Ramos (cell line): ENCODE data around the gene ZNF664.

Source experiments
- in situ Hi-C: fragments of 300-500 bp; cut with MboI; formaldehyde crosslinking; loops from one replicate; pipeline ENCODE4 v1.14.3; 2022; ENCODE audit warnings: low sequenced_read_pairs; ENCODE audit not compliant: unreplicated experiment

ZNF664 gene

DNA sequence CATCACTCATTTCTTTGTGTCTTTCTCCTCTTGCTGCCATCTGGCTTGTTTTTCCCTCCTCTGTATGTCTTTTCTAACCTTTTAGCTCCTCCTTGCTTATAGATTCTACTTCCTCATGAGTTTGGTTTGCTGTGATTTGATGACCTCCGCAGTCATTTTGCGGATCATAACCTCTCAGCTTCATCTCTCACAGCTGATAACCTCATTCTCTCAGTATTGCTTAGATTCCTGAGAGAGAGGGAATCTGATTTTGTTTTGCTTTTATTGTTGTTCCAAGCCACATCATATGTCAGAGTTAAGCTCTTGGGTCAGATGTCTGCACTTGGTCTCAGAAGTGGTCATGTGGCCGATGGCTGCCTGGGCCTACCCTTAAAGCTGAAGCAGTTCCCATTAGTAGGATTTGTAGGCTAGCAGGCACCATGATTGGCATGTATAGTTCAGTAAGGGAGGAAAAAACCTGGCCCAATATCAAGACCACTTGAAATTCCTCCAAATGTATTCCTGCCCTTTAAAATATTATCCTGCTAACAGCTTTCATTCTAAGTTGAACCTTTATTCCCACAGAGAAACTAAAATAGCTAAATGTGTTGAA lies 13.5 kb downstream of the ZNF664 start:
- in situ Hi-C loops, result no loop called here

DNA sequence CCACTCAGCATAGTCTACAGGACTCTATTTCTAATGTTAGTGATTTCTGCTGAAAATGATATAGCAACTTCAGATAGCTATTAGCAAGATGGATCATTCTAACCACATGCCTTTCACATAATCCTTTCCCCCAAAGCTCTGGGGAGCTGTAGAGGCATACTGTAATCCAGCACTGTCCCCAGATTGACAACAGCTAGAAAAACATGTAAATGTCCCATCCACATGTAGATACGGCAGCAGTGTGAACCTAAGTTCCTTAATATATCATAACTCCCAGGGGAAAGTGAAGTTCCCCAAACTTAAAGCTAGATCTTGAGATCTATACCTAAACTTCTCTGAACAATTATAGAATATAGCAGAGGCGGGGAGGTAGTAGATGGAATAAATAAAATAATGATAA lies 14.0 kb downstream of the ZNF664 start:
- in situ Hi-C loops, result no loop called here

DNA sequence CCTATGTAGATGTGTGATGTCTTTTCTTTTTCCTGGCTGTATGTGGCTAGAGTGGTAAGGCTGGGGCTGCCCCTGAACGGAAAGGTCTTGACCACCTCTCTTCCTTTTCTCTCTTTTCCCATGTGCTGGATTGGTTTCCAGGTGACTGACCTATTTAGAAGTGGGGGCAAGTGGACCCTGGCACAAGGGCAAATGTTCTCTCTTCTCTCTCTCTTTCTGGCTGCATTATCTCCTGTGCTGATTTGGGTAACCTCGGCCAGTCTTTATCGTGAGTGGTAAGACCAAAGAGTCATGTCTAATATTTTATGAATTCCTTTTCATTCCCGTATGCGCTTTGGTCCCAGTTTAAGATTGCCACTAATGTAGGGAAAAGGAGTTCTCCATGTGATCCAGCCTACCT lies 16.2 kb downstream of the ZNF664 start:
- in situ Hi-C loops, result no loop called here

DNA sequence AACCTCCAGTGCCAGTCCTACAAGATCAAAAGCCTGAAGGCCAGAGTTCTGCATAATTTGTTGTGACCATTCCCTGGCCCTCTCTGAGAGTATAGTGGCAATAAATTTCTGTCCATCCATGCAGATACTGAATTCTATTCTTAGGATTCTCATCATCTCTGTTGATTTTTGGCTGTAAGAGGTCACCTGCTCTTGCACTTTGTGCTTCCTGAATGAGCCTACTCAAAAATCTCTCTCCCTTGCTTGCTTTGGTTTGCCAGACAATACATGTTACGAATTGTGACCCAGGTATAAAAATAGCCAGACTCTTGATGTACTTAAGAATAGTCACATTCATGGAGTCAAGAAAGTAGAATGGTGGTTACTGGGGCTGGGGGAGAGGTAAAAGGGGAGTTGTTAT lies 16.7 kb downstream of the ZNF664 start:
- in situ Hi-C loops, result no loop called here

DNA sequence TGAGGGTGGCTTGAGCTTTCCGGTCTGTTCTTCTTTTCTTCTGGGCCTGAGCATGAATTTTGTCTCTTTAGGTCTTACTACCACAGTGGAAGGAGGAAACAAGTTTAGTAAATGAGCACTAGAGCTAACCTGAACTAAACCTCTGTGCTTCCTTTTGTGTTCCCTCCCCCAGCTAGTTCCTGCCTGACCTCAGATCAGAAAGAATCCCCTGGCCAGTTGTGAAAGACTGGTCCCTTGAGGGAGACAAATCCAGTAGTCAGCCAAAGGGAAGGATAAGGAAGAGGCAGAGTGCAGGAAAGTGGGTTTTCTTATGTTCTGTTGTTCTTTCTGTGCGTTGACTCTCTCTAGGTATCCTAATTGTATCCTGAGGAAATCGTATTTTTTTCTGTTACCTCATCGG lies 17.5 kb downstream of the ZNF664 start:
- in situ Hi-C loops, result no loop called here

DNA sequence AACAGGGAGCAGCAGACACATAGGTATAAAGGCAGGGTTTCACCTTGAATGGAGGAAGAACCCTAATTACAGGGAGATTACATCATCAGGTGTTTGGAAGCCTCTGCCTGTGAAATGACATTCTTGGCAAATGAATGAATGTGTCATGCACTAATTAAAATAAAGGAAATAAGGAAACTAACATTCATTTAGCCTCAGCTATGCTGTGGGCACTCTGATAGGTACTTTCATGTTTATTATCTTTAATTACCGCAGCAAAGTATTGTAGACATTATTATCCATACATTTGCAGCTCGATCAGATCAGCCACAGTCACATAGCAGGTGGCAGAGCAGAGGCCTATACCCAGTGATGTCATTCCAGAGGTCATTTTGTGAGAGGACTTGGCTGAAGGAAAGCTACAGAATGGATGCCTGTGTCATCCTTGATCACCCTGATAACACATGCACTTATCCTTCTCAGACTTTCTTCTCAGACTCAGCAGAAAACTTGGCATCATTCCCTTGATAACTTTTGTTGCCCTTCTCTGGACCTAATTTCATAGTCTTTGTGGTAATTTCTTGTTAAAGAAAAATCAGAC lies 18.4 kb downstream of the ZNF664 start:
- in situ Hi-C loops, result no loop called here

DNA sequence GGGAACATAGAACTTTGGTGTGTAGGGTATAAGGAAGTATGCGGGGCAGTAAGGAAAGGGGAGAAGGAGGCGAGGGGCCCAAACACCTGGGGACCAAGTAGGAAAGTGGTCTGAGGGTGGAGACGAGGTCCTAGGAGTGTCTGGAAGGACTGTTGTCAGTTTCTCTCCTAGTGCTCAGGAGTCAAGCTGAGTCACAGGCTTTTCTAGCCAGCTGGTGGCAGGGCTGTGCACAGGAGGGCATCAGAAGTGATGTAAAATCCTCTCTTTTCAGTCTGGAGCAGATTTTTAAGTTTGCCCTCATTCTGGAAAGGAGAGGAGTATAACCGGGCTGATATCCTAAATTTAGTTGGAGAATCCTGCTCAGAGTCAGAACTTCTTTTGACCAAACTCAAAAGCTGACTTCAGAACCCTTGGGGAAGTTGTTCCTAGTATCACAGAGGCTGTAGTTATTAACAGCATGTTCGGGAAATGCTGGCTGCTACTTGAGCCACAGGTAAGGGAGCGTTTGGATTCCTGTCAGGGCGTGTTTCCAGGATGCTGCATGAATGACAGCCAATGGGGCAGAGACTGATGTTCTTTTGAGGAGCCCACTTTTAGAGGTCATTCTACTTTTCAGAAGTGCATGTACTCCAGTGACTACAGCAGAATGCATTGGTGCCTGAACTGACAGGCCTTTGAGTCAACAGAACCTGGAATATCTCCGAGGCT lies 19.3 kb downstream of the ZNF664 start:
- in situ Hi-C loops, result no loop called here

DNA sequence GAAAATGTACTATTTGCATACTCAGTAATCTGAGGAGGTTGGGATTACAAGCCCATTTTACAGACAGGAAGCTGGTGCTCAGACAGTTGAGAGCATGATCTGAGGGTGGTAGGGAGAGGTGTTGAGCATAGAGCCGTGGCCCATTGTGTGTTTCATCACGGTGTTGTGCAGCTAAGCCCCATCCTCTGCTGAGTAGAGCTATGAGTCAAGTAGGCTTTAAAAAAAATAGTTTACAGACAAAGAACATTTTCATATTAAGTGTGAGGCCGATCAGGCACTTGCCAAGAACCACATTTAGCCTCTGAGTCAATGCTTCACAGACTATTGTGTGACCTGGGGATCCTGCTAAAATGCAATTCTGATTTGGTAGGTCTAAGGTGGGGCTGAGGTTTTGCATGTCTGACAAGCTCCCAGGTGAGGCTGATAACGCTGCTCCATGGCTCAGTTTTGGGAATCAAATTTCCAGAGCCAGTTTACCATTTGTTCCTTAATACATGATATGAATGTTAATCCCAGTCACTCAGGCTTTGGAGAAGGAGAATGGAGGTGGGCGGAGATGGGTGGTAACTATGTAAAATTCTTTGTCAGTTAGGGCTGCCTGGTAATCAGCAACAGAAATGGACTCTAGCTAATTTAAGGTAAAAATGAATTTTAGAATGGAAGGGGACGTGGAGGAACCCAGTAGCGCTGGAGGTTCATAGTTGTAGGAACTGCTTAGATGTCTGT lies 22.2 kb downstream of the ZNF664 start:
- in situ Hi-C loops, result no loop called here

DNA sequence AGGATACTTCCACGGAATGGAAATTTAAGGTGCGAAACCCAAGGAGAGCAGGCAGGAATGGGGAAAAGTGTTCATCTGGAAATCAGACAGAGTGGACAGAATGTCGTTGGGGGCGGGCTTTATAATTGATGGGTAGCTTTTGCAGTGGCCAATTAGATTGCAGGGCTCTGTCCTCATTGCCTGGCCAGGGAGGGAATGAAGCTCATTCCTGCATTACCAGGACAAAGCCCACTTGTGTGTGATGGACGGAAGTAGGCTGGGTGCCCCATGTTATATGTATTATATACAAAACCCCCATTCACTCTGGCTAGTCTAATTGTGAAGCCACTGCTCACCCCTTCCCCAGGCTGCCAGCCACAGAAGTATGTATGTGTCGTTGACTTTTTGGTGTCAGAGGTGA lies 23.6 kb downstream of the ZNF664 start:
- in situ Hi-C loops, result no loop called here

DNA sequence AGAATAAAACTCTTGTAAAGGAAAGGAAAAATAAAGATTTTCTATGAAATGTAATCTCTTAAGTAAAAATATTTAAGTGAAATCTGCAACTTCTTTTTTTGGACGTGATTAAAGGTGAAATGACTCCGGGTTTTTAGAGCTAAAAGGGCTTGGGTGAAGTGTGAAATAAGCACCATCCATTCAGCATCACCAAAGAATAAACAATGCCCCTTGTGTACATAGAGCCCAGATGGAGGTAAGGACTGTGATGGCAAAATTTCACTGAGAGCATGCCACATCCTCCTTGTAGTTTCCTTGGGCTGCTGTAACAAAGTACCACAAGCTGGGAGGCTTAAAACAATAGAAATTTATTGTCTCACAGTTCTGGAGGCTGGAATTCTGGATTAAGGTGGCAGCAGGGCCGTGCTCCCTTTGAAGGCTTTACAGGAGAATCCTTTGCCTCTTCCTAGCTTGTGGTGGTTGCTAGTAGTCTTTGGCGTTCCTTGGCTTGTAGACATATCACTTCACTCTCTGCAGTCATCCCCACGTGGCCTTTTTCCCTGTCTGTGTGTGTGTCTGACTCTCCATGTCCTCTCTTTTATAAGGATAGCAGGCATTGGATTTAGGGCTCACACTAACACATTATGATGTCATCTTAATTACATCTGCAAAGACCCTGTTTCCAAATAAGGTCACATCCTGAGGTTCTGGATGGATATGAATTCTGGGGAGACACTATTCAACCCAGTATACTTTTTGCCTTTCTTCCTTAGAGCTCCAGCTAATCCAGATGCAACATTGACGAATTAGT lies 24.2 kb downstream of the ZNF664 start:
- in situ Hi-C loops, result no loop called here

DNA sequence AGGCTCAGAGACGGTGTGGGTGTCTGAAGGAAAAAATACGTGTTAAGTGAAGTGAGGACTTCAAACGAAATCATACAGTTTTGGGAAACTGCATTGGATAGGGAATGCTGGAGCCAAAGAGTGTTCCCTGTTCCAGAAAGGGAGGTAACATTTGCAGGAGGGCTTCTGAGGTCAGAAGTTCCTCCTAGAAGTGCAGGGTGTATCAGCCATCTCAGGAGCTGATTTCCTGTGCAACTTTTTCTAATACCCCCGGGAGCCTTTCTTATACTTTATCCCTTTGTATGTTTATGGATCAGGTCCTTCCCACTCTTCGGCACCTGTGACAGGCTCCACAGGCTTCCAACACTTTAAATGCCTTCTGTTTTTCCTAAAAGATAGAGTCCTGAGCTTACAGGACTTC lies 24.9 kb downstream of the ZNF664 start:
- in situ Hi-C loops, result no loop called here

DNA sequence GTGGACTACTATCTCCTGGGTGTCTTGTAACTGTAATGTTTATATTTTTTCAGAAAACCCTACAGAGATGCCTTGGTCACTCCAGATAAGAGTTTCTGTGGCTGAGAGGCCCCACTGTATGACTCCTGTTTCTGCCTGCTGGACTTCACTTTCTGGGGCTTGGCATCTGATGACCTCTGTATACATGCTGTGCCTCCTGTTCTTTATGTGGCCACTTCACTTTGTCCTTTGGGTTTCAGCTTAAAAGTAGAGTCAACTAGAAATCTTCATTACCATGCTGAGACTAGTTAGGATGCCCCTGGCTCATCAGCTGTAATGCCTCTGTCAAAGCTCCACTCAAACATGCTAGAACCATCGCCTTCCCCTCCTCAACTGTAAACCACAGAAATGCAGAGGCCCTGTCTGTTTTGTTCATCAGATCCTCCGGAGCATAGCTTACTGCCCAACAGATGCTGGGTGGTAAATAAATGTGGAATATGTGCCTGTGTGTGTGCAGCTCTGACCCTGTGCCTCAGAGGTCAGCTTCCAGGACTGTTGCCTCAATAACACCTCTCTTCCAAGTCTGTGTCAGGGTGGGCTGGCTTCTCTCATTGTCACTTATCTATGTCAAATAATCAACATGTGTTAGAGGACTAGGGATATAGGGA lies 25.5 kb downstream of the ZNF664 start:
- in situ Hi-C loops, result no loop called here

DNA sequence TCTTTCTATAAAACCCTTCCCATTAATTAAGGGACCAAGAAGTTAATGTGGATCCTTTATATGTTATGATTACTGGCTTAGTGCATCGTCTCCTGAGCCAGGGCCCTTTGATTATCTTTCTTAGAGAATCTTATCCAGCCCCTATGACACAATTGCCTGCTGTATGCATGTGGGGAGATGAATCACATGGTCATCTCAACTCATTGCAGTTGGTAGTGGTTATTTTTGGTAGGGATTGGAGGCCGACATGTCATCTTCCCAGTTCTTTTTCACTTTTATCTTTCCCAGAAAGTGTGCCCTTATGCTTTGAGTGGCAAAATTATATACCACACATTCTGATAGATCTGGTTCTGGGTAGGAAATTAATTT lies 26.0 kb downstream of the ZNF664 start:
- in situ Hi-C loops, result no loop called here

DNA sequence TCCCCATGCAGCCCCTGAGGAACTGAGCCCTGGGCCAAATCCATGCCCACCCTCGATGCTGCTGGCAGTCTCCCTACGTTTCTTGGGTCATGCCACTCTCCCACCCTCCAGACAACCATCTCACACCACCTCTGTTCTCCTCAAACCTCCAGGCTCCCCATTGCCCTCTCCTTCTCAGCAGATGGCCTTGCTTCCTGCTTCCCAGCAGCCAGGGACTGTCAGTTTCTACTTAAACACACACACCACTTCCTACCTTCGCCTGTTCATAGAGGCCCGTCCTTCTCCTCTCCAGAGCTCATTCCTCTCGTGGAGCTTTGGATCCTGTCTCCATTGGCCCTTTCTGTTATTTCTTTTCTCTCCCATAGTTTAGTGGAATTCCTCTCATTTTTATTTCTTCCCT lies 27.1 kb downstream of the ZNF664 start:
- in situ Hi-C loops, result no loop called here

DNA sequence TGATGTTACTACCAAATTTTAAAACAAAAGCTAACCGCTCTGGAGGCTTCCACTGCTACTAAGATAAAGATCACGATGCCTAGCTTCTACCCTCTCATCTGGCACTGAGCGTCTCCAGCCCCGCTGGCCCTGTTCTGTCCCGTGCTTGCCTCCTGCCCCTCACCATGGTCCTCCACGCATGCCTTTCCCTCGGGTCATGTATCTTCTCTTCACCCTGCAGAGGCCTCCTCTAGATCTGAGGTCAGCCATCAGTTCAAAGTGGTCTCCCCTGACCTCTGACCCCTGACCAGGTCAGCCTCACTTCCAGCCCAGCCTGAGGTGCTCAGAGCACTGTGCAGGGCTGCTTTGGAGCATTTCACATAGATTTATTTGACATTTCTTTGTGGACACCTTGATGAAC lies 28.3 kb downstream of the ZNF664 start:
- in situ Hi-C loops, result no loop called here

DNA sequence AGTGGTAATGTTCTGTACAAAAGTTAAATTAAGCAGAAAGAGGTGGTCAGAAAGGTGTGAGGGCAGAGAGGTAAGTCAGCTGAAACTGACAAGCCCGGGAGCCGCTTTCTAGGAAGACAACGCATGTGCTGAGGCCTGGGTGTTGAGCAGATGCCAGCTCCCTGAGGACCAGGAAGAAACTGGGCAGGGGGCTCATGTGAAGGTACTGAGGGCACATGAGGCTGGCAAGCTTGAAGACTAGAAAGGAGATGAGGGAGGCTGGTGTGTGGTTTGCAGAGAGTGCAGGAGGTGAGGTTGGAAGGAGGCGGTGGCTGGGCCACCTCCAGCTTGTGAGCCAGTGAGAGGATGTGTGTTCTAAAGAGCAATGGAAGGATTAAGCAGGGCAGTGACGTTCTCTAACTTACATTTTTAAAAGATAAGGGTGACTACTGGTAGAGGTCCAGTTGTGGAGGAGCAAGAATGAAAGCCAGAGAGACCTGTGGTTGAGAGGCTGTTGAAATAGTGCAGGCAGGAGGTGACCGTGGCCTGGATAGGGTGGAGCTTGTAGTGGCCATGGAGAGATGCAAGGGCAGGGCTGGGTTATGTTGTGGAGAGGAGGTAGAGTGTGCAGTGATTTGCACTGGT lies 29.1 kb downstream of the ZNF664 start:
- in situ Hi-C loops, result no loop called here

DNA sequence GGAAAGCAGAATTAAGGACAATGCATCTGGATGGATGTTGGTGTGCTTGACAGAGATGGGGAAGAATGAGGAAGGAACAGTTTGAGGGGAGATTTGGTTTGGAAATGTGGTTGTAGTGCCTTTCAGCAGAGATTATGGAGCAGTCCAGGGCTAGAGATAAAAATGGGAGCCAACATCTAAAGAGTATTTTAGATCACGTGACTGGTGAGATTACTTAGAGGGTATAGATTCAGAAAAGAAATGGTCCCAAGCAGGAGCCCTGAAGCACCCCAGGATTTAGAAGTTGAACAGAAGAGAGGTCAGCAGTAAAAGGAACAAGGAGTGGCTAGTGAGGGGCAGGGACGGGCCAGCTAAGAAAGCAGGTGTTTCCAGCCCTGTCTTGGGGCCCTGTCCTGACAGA lies 29.6 kb downstream of the ZNF664 start:
- in situ Hi-C loops, result no loop called here

DNA sequence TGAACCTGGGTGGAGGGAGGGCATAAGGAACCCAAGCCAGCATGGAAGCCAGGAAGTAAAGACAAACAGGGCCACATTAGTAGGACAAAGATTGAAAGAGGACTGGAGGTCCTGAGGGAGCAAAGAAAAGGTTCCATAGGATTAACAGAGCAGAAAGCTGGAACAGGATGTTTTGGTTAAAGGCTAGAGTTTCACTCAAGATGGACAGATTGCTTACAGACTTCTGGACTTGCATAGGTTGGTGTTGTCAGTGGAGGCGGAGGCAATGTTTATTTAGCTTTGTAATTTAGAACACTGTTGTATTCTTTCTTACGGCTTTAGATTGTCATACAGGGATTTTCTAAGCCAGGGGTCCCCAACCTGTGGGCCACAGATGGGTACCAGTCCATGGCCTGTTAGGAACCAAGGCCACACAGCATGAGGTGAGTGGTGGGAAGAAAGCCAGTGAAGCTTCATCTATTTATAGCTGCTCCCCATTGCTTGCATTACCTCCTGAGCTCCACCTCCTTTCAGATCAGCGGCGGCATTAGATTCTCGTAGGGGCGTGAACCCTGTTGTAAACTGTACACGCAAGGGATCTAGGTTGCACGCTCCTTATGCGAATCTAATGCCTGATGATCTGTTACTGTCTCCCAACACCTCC lies 31.3 kb downstream of the ZNF664 start:
- in situ Hi-C loops, result no loop called here
